Upper lobe of left lung (tissue), 6 donors: ENCODE measurements around the gene PIK3CD. TPM values are rescaled to one million over a fixed set of nuclear protein-coding genes. Genes with fewer than 3 reads are reported as not detected.

Source experiments
- ATAC-seq, 2 donors: fragments of 200-7000 bp; cut with Tn5 transposase; one replicate each; pipeline ENCODE4 v1.9.1; 2022; ENCODE audit warnings: mild to moderate bottlenecking in 2 of 2, moderate library complexity in 2 of 2; ENCODE audit not compliant: low FRiP score in 2 of 2
- DNase-seq, 2 donors: peaks; one replicate each; pipeline ENCODE4 v3.0.0-alpha.2; 2019 to 2020
- H3K27ac ChIP-seq, 4 donors: fragments of 200-600 bp; sonication (generic); one replicate each; pipeline ENCODE4 v1.5.1; 2016 to 2019
- H3K27me3 ChIP-seq, 4 donors: fragments of 200-600 bp; sonication (generic); one replicate each; pipeline ENCODE4 v1.5.1; 2017 to 2019
- H3K36me3 ChIP-seq, 4 donors: fragments of 200-600 bp; sonication (generic); one replicate each; pipeline ENCODE4 v1.5.1; 2016 to 2019
- H3K4me1 ChIP-seq, 4 donors: fragments of 200-600 bp; sonication (generic); one replicate each; pipeline ENCODE4 v1.5.1; 2018 to 2019
- H3K4me3 ChIP-seq, 4 donors: fragments of 200-600 bp; sonication (generic); one replicate each; pipeline ENCODE4 v1.5.1; 2017 to 2019; ENCODE audit warnings: mild to moderate bottlenecking in 2 of 4, moderate library complexity in 1 of 4
- H3K9me3 ChIP-seq, 4 donors: fragments of 200-600 bp; sonication (generic); one replicate each; pipeline ENCODE4 v1.5.1; 2018 to 2019
- CTCF ChIP-seq, 6 experiments: fragments of 450-650 bp in 4 of 6; fragments of 200-600 bp in 2 of 6; sonication (generic) in 2 of 6; IDR thresholded peaks; one replicate each; pipeline ENCODE4 v1.5.1; 2016 to 2019; ENCODE audit warnings: antibody characterized with exemption in 6 of 6
- EP300 ChIP-seq, 4 donors: sonication (generic); formaldehyde crosslinking; IDR thresholded peaks; one replicate each; pipeline ENCODE4 v1.5.1; 2017; ENCODE audit warnings: antibody characterized with exemption in 4 of 4, control low read depth in 2 of 4
- POLR2A ChIP-seq, 4 donors: fragments of 450-650 bp; IDR thresholded peaks; one replicate each; pipeline ENCODE4 v1.5.1; 2016 to 2017; ENCODE audit warnings: antibody characterized with exemption in 4 of 4, mild to moderate bottlenecking in 2 of 4
- POLR2AphosphoS5 ChIP-seq, 2 donors: sonication (generic); formaldehyde crosslinking; IDR thresholded peaks; one replicate each; pipeline ENCODE4 v1.5.1; 2017; ENCODE audit warnings: antibody characterized with exemption in 2 of 2
- WGBS, 2 donors: methylation state at CpG; one replicate each; pipeline ENCODE4 v1.1.5; 2017 to 2018; 5-methylcytosine and 5-hydroxymethylcytosine counted together
- total RNA-seq, 6 donors: library from RNA; depleted of rRNA in 4 of 6; stranded (reverse); fragments of >200 nt in 4 of 6; gene quantifications; one replicate each; pipeline versions ENCODE4 v1.1.0 to v1.2.1, GENCODE V29; 2016 to 2021
- donor health status: DM: no; HTN: no; CAD: no; lungs with moderate emphysema.
- donor health status: DM: no; HTN: yes; CAD: no; lungs with severe emphysema.

Gene PIK3CD
- total RNA-seq, 6 donors from 2014 or later, result 19.0 to 56.6 (median 24.2) TPM

GRCh38 chr1:9628541-9629444 lies 22.7 kb upstream of the PIK3CD start:
- no peak for TF ChIP-seq EP300 (IDR thresholded peaks at IDR 0.05)
- TF ChIP-seq CTCF (IDR thresholded peaks at IDR 0.05), result no peak
- no peak for TF ChIP-seq POLR2AphosphoS5 (IDR thresholded peaks at IDR 0.05)
- no peak for TF ChIP-seq POLR2A (IDR thresholded peaks at IDR 0.05)
- peaks cover 6 to 29% (median 11%) of the 10 kb centered on the region in 4 donors for H3K4me1 ChIP-seq
- DNase-seq, result peak in 1 of 2 donors; percentile 42
- H3K36me3 ChIP-seq, result no peaks in the 10 kb centered on the region
- peaks cover 0 to 3% (median 0%) of the 10 kb centered on the region in 4 donors for H3K27me3 ChIP-seq
- H3K4me3 ChIP-seq, result peak overlapping the region in 3 of 4 donors; percentile 21 to 33 (median 29)
- H3K9me3 ChIP-seq, result no peaks in the 10 kb centered on the region
- 58 to 65% methylated on average over 17 to 23 of the region's 23 CpGs for WGBS, 2 donors
- ATAC-seq, result no peak
- H3K27ac ChIP-seq, result peak overlapping the region; percentile 57 to 82 (median 70)

GRCh38 chr1:9629445-9630201 lies 21.9 kb upstream of the PIK3CD start:
- Histone ChIP-seq H3K27me3 (peaks cover 0 to 3% (median 0%) of the 10 kb centered on the region in 4 donors), H3K4me3 (peak overlapping the region in 3 of 4 donors; percentile 21 to 33 (median 29)), H3K36me3 (no peaks in the 10 kb centered on the region), H3K4me1 (peaks cover 6 to 29% (median 11%) of the 10 kb centered on the region in 4 donors), H3K27ac (peak overlapping the region; percentile 65 to 82 (median 73)), H3K9me3 (no peaks in the 10 kb centered on the region)
- 26 to 28% methylated on average over 22 to 29 of the region's 29 CpGs for WGBS, 2 donors
- TF ChIP-seq POLR2AphosphoS5 (IDR thresholded peaks at IDR 0.05) (peak; percentile 30 to 54), POLR2A (IDR thresholded peaks at IDR 0.05) (no peak)
- peak; percentile 82 to 87 for DNase-seq
- peak; percentile 66 to 74 for ATAC-seq

GRCh38 chr1:9630331-9631111 lies 21.0 kb upstream of the PIK3CD start:
- Histone ChIP-seq H3K4me1 (peaks cover 6 to 29% (median 11%) of the 10 kb centered on the region in 4 donors), H3K27ac (peak overlapping the region; percentile 65 to 82 (median 73)), H3K9me3 (no peaks in the 10 kb centered on the region), H3K36me3 (no peaks in the 10 kb centered on the region), H3K4me3 (peak overlapping the region in 3 of 4 donors; percentile 21 to 33 (median 29)), H3K27me3 (peaks cover 0 to 3% (median 0%) of the 10 kb centered on the region in 4 donors)
- 44 to 52% methylated on average over 8 of the region's 8 CpGs for WGBS, 2 donors
- TF ChIP-seq EP300 (IDR thresholded peaks at IDR 0.05) (no peak), POLR2A (IDR thresholded peaks at IDR 0.05) (no peak), POLR2AphosphoS5 (IDR thresholded peaks at IDR 0.05) (no peak), CTCF (IDR thresholded peaks at IDR 0.05) (no peak)
- ATAC-seq, result peak in 1 of 2 donors; percentile 1
- no peak for DNase-seq

GRCh38 chr1:9631613-9632012 lies 19.9 kb upstream of the PIK3CD start:
- 73 to 79% methylated on average over 3 of the region's 3 CpGs for WGBS, 2 donors
- no peak for ATAC-seq
- Histone ChIP-seq H3K4me3 (no peak overlapping the region), H3K27me3 (no peaks in the 10 kb centered on the region), H3K27ac (no peak overlapping the region), H3K4me1 (peaks cover 4 to 23% (median 11%) of the 10 kb centered on the region in 4 donors), H3K36me3 (no peaks in the 10 kb centered on the region), H3K9me3 (no peaks in the 10 kb centered on the region)
- no peak for DNase-seq
- TF ChIP-seq POLR2A (IDR thresholded peaks at IDR 0.05), result no peak
- no peak for TF ChIP-seq EP300 (IDR thresholded peaks at IDR 0.05)
- no peak for TF ChIP-seq CTCF (IDR thresholded peaks at IDR 0.05)
- TF ChIP-seq POLR2AphosphoS5 (IDR thresholded peaks at IDR 0.05), result no peak
